Measurements from ENCODE around the gene EFHC2.

The EFHC2 gene, protein sequence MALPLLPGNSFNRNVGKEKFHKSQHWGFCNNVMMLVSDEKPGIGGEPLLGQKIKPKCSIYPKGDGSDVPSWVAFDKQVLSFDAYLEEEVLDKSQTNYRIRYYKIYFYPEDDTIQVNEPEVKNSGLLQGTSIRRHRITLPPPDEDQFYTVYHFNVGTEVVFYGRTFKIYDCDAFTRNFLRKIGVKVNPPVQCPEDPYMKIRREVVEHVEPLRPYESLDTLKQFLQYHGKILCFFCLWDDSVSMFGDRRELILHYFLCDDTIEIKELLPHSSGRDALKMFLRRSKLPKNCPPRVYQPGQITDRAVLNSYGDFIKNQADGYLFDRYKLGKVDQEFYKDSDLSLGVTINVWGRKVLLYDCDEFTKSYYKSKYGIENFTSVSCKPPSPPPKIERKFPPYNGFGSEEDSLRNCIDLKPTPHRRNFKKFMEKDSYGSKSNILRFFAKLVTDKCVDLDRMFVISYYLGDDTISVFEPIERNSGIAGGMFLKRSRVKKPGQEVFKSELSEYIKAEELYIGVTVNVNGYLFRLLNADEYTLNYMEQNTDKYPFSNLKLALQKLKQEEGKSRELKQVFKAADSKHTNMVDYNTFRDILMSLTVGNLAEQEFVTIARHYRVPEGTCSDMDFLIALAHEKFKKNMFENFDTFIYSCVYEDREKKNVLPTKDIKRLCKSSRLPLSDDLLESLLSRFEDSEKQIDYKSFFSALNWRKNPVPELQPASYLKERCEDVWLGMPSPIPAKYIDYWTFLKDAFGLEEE

GRCh38 chrX:44343412-44344141 is at the start of gene EFHC2:
Gene EFHC2 (minus strand): TSS chrX:44343672. CDS start chrX:44343588, 84 bp downstream.
- peak; percentile 10 for DNase-seq

DNA sequence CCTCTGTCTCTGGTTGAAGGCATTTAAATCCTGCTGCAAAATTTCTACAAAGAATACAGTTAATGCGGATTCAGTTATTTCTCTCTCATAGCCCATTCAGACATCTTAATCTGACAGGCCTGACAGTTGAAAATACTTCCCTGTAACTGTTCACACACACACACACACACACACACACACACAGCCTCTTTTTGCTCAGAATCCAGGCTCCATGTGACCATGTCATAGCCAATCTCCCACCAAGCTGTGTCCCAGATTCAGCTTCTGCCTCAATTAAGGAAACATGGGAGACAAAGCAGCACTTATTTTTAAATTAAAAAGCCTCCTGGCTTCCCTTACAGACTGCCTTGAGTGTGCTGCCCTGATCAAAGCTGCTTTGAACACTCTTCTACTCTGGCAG is 49.3 kb upstream of the EFHC2 start:
- DNase-seq: no peak

- DNase-seq: no peak
These were observed 41.3 kb upstream of the EFHC2 start for GRCh38 chrX:44384688-44385338.

DNA sequence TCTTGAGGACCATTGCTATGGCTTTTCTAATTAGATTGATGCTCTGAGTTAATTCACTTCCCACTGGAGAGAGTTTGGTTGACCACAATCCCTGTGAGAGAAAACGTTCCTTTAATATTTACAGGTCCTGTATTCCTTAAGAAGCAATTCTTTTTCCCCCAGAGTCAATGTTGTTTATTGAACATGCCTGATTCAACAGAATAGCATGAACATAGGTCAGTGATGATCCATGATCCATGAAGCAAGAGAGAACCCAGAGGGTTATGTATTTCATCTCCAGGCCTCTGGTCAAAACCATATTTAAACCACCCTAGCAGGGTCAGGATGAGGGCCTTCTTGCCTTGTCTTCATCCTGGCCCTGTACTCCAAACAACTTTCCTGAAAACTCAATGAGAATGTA is 39.4 kb upstream of the EFHC2 start:
- no peak for DNase-seq

- DNase-seq: no peak
These were observed 9.3 kb upstream of the EFHC2 start for GRCh38 chrX:44352758-44353157.

DNA sequence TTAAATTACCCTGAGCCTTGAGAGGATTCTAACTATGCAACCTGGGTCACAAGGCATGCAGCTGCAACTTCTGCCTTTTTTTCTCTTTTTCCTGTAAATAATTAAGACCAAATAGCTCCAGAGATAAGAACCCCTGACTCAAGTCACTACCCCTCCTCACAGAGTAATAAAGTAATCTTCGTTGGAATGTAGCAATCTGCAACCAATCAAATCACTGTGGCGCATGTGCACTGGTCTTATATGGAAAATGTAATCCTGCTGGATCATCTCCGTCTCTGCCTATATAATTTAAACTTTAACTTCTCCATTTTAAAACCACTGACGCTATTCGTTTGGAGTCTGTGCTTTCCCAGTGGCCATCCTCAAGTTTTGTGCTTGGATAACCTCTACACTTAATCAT is 6.1 kb upstream of the EFHC2 start:
- DNase-seq: no peak

GRCh38 chrX:44344687-44345086 is 1.2 kb upstream of the EFHC2 start:
- no peak for DNase-seq

DNA sequence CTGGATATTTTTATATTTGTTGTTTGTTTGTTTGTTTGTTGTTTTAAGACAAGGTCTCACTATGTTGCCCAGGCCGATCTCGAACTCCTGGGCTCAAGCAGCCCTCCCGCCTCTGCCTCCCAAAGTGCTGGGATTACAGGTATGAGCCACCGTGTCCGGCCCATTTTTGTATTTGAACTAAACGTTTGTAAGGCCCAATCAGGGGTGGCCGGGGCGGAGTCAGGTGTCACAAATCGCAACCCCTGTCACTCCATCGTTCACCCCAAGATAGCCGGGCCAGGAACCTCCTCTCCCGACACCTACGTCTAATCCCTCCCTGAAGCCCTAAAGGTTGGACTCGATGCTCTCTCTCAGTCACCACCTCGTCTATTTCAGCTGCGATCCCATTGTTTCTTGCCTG is 722 bp upstream of the EFHC2 start:
- DNase-seq: no peak

DNA sequence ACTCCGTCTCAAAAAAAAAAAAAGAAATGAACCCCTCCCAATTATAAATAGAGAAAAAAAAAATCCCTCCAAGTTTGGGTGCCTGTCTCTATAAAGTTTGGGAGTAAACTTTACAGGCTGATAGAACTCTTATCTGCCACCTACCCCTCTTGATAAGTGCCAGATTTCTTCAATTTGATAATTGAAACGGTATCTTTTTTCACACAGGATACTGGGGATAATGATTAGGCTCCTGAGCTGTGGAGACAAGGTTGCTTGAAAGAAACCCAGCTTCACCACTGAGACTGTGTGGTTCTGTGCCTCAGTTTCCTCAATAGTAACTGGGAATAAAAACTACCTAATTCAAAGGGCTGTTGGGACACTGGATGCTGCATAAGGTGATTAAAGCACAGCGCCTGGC is 606 bp downstream of the EFHC2 start:
- no peak for DNase-seq

DNA sequence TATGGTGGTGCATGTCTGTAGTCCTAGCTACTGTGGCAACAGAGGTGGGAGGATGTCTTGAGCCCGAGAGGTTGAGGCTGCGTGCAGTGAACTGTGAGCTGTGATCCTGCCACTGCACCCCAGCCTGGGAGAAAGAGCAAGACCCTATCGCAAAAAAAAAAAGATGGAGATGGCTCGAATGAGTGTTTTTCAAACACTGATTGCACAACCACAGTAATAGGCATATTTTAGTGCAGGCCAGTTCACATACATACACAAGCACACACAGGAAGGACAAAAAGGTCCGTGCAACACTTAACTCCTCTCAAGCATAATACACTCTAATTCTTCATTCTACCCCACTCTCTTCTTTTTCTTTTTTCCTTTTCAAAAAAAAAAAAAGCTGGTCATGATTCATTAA is 5.1 kb downstream of the EFHC2 start:
- no peak for DNase-seq

DNA sequence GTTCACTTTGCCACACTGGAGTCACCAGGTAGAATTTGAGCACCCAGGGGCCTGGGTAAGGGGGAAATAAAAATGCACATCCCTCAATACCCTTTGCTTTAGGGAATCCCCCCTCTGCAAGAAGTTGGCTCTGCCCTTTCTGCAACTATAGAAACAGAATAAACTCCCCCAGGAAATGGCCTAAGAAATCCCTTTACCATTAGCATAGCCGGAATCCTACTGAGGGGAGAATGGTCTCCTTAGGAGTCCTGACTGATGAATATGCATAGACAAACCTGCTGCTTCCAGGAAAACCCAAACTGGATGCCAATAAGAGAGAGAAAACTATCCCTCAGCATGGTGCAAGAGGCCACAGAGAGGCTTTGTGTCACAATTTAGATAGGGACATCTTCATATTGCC is 11.0 kb downstream of the EFHC2 start:
- no peak for DNase-seq

- no peak for DNase-seq
These were observed 13.2 kb downstream of the EFHC2 start for GRCh38 chrX:44330227-44330626.

DNA sequence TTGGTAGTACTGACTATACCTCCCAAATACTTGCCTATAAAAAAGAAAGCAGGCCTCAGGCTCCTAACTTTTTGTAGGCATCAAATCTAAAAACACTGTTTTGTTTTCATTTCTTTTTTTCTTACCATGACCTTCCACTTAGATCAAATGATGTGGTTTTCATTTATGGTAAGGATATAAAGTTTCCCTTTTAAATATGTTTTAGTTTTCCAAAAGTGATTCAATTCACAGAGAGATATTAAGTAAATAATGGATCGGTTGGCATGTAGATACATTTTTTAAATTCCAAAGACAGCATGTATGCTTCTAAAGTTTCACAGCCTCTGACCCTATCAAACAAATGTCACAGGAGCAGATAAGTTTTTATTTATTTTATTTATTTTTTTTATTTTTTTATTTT is 23.9 kb downstream of the EFHC2 start:
- no peak for DNase-seq

- no peak for DNase-seq
These were observed 26.3 kb downstream of the EFHC2 start for GRCh38 chrX:44317181-44317580.

DNA sequence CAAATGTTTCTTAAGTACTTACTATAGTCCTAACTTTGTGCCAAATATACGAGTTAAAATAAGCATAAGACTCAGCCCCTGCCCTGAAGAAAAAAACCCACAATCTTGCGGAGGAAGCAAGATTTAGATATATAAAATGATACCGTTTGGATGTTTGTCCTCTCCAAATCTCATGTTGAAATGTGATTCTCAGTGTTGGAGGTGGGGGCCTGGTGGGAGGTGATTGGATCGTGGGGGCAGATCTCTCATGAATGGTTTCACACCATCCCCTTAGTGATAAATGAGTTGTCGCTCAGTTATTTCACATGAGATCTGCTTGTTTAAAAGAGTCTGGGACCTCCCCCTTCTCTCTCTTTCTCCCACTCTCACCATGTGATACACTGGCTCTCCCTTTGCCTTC is 28.7 kb downstream of the EFHC2 start:
- DNase-seq: no peak

DNA sequence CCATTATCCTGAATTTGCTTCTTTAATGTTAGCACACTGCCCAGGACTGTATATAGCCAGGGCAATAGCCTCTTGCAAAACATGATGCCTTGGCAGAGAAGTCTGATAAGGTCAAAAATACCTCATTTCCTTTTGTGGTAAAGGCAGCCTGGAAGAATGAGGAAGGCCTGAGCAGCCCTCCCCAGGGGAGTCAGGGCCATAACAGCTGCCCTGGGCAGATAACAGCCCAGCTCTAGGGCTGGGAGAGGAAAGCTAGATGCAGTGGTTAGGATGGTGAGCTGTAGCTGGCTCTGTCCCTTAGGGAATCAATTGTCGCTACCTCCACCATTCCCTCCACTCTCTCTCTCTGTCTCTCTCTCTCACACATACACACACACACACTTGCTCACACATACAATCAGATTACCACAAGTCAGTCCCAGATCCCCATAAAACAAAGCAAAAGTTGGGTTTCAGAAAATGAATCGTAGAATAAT is 29.2 kb downstream of the EFHC2 start:
- DNase-seq: no peak

DNA sequence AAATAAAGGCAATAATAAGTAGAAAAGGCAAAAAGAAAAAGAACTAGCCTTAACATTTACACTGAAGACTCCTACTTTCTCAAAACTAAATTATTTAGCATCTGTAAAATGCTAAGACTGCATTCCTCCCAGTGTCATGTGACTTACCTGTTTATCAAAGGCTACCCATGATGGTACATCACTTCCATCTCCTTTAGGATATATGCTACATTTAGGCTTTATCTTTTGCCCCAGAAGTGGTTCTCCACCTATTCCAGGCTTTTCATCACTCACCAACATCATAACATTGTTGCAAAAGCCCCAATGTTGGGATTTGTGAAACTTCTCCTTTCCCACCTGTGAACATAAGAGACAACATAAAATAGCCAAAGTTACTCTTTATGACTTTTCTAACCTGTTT is 31.1 kb downstream of the EFHC2 start:
- no peak for DNase-seq

- DNase-seq: no peak
These were observed 33.2 kb downstream of the EFHC2 start for GRCh38 chrX:44310227-44310626.

DNA sequence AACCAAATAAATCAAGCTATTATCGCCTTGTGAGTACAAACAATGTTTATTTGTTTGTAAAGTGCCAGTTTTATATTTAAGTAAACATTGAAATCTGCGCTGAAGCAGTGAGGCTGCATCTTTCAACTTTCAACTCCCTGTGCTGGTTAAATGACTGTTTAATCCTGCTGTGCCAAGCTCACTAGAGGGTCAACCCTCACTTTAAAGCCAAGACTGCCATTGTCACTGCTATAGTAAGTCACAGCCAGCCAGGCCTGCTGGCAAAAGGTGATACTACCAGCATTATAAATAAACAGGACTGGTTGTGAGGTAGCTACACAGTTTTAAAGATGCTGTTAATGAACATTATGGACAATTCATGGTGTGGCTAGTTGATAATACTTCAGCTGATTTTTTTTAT is 34.6 kb downstream of the EFHC2 start:
- no peak for DNase-seq

GRCh38 chrX:44306356-44306755 is 37.1 kb downstream of the EFHC2 start:
- no peak for DNase-seq

DNA sequence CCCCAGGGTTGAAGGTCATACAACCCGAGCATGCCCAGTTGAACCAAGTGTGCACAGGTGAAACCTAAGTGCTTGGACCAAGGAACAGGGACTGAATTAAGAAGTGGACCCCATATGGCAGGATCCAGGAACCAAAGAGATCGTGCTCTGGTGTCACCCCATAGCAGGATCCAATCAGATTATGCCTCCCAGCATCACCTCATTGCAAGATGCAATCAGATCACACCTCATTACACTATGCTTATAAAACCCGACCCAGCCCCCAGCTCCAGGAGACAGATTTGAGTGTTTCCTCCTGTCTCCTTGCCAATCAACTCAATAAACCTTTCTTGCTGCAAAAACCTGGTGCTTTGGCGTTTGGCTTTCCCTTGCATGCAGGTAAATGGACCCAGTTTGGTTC is 37.6 kb downstream of the EFHC2 start:
- DNase-seq: peak; percentile 29

GRCh38 chrX:44303119-44303518 is 40.4 kb downstream of the EFHC2 start:
- DNase-seq: peak; percentile 82

DNA sequence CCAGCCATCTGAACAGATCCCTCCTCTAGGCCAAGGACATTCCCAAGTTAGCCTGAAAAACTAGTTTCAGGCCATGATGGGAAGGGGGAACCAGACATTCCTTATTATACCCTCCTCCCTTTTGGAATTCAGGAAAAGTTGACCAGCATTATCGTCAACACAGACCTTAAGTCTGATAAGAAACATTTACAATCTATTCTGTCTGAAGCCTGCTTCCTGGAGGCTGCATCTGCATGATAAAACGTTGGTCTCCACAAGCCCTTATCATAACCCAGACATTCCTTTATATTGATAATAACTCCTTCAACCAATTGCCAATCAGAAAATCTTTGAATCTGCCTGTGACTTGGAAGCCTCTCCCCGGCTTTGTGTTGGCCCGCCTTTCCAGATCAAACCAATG is 44.3 kb downstream of the EFHC2 start:
- no peak for DNase-seq
